HG03575 (cell line): ENCODE measurements around the gene FUT7.
"Not testable (repeated sequence)": the region's sequence is repeated elsewhere in the genome, so short reads cannot be mapped to it uniquely, and the experiment has no call there.

Source experiments
- ATAC-seq: cut with Tn5 transposase; IDR thresholded peaks from one replicate; pipeline ENCODE4 v1.9.1; 2021; ENCODE audit not compliant: unreplicated experiment, insufficient number of reproducible peaks, low FRiP score; ENCODE audit errors: extremely low read depth

Gene FUT7

DNA sequence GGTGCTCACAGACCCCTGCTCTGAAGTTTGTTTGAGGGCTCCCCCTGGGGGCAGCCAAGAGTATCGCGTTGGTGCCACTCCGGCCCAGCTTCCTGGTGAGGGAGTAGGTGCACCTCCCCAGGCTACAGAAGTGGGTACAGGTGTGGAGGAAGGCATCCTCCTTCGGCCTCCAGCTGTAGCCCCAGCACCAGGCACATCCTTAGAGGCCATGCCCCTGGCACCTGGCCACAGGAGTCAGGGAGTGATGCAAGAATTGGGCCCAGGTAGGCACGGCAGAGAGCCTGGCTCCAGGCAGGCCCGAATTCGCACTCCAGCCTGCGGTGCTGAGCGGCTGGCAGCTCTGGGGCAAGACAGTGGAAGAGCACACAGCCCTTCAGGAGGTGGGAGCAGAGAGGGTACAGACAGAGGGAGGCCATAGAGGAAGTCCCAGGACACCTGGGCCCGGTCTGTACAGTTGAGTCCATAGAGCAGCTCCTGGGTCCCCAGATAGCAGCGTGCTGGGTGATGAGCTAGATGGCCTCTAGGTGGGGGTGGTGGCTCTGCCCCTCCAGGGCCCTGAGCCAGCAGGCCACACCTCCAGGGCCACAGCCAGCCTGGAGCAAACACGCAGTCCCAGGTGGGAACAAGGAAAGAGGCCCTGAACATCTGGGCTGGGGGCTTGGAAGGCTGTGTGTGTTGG, 36.1 kb upstream of the FUT7 start:
- ATAC-seq = no peak

DNA sequence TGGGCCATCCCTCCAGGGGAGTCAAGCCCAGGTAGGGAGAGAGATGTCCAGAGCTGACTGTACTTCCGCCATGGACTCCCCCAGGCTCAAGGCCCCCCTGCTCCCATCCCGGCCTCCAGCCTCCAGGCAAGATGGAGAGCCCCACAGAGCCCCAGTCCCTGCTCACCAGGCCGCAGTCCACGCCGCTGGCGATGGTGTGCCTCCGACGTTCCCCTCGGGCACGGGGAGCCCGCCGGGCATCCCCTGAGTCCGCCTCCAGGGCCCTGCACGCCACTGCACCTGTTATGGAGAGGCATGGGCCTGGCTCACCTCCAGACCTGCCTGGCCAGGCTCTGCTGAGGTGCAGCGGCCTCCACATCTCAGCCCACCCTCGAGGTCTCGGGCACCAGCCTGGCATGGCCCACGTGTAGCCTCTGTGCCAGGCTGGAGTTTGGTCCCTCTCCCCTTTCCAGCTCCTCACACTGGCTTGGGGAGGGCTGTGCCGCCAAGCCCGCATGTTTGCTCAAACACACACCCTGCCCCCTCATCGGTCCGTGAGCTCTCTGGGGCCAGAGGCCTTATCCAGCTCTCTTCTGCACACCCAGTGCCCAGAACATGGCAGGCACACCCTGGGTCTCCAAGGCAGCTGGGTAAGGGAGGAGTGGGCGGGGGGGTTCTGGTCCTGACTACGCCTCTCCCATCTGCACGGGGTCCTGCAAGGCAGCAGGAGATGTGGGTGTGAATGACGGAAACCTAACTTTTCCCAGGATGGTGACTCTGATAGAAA, 34.4 kb upstream of the FUT7 start:
- ATAC-seq = no peak

DNA sequence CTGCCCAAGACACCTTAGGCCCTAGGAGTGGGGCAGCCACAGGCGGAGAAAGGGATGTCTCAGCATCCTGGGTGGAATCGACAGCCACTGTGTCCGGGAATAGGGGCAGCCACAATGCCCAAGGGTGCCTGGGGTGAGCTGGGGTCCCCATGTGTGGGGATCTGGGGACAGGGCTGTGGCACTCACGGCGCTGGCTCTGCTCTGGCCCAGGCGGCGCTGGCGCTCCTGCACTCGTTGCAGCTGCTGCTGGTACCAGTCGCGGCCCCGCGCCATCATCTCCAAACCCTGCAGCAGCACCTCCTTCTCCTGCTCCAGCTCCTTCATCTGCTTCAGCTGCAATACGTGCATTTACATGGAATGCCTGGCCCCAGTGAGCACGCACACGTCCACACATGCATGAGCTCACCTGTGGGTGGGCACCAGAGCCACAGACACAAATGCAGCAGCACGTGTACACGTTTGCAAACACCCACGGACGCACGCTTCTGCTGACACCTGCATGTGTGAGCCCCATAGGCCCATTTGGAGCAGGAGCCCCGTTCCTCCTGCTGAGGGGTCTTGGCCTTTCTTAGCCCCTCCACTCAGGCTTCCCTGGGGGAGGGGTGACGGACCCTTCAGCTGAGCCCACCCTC, 33.6 kb upstream of the FUT7 start:
- ATAC-seq = no peak

DNA sequence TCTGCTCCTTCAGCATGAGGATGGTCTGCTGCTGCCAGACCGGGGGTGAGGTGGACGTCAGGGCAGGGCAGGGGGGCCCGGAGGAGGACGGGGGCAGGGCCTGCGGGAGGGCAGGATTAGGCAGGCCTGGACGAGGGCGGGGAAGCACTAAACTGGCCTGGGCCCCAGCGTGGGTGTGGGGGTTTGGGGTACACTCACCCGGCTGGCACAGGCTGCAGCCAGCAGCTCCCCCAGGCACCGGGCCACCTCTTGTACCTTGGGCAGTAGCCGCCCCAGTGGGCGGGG, 32.9 kb upstream of the FUT7 start:
- ATAC-seq = no peak

DNA sequence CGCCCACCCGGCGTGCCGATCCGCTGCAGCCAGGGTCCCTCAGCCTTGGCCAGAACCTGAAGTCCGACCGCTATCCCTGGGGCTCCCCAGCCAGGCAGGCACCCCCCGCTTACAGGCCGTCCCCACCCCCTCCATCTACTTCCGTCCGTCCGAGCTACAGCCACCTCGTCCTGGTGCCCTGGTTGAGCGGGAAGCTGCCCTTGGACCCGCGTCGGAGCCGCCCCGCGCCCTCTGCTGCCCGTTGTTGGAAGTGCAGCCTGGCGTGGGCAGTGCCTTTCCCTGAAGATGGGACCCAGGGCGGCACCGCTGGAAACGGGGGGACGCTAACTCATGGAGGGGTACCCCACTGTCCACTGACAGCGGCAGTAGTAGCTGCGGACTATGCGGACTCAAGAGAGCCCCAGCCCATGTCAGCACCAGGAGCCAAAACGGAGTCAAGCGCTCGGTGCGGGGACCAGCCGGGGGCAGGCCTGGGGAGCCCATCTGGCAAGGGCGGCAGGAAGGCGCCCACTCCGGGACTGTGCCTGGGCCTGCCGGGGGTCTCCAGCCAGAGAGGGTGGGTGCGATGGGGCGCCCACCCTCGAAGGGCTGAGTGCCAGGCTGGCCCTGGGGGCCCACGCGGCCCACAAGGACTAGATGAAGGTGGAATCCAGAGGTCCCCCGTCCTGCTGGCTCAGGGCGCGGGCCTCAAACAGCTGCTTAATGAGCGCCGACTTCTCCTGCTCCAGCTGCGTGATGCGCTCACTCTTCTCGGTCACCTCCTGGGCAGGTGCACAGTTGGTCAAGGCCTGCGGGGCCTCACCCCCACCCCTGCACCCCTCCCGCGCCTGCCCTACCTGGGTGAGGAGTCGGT, 32.4 kb upstream of the FUT7 start:
- no peak for ATAC-seq

DNA sequence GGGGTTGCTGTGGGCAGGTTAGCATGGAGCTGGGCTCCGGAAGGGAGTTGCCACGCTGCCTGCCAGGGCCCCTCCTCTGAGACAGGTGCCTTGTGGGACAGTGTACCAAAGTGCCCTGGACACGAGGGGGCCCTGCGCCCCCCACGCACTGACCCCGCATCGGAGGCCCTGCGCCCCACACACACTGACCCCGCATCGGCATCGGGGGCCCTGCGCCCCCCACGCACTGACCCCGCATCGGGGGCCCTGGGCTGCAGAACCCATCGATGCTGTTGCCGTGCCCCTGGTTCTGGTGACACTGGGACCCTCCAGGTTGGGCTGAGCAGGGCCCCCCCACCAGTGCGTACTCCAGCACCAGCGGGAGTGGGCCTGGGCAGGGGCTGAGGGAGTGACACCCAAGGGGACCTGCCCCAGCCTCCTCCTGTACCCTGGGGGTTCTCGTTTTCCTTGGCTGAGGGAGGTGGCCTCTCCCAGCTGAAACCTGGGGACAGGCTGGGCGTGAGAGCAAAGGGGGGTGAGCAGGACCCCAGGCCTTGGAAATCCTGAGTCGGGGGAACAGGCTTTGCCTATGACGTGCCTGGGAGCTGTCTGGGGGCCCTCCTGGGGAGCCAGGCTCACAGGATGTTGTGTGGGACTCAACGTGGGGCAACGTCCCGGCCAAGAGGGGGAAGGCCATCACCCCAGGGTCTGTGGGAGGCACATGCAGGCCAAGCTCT, 31.6 kb upstream of the FUT7 start:
- no peak for ATAC-seq

DNA sequence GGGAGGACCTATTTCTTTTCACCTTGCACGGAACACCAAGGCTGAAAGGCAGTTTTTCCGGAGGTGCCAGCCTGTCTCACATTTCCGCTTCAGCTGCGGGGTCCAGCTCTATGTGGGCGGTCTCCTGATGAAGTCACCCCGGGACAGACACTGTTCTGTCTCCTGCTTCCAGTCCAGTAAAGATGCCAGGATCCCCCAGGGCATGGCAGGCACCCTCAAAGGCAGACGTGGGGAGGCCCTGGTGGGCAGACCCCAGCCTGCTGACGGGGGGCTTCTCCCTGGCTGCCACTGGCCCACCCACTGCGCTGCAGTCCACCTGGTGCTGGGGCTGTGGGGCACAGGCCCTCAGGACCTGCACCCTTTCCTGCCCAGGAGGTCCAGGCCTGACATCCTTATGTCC, 30.9 kb upstream of the FUT7 start:
- not testable (repeated sequence) for ATAC-seq

DNA sequence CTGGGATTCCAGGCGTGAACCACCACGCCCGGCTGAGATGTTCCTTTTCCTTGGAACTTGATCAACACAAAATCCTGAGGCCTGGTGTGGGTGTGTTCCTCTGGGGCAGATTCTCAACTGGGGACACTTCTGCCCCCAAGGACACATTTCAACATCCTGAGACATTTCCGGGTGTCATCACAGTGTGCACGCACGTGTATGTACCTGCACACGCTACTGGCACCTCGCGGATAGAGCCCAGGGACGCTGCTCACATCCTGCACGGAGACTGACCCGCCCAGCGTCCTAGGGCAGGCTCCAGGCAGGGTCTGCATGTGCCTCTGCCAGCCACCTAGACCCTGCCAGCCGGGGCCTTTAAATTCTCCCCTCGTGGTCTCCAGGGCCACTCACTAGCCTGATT, 30.5 kb upstream of the FUT7 start:
- no peak for ATAC-seq

DNA sequence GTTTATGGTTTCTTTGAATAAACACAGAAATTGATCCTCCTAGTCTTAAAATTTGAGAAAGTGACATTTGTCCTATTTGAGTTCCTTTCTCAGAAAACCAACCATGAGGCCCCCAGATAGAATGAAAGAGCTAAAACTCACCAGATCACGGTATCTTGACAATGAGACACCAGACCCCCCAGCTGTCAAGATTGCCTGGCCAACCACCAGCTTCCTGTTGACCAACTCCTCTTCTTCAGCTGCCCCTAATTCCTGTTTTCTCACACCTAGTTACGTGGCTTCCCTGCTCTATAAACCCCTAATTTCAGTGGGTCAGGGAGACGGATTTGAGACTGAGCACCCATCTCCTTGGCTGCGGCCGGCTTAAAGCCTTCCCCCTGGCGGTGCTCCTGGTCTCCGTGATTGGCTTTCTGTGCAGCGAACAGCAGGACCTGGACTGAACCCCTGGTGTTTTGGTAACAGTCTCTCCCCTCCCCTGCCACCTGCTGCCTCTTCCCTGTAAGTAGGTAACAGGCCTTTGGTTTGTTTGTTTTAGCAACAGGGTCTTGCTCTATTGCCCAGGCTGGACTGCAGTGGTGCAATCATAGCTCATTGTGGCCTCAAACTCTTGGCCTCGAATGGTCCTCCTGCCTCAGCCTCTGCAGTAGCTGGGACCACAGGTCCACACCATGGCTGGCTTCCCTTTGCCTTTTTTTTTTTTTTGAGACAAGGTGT, 26.8 kb upstream of the FUT7 start:
- ATAC-seq = no peak

DNA sequence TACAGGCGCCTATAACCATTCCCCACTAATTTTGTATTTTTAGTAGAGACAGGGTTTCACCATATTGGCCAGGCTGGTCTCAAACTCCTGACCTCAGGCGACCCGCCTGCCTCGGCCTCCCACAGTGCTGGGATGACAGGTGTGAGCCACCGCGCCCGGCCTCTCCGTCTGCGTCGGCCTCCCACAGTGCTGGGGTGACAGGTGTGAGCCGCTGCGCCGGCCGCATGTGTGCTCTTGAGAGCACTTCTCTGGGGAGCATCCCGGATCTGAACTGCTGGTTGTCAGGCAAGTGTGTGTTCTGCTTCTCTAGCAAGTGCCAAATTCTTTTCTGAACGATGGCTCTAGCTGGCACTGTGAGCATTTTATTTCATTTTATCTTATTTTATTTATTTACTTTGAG, 25.7 kb upstream of the FUT7 start:
- no peak for ATAC-seq

DNA sequence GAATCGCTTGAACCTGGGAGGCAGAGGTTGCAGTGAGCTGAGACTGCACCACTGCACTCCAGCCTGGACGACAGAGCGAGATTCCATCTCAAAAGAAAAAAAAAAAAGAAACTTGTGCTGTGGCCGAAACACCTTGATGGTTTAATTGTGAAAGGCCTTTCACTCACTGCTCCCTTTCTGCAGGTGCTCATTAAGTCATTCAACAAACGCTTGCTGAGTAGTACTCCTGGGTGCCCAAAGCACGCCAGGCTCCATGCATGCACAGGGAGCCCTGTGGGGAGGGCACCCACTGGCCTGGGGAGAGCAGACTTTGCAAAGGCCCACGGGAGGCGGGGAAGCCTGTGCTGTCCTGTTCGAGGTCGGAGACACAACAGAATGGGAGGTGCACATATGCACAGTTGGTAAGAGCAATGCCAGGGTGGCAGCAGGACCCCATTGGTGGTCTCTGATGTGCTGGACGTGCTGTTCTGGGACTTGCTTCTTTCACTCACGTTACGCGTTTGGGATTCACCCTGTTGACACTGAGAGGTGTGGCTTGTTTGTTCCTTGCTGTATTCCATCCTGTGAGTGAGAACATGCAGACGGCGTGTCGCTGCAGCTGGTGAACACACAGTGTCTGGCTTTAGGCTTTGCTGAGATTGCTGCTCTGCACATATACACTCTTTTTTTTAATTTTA, 25.0 kb upstream of the FUT7 start:
- no peak for ATAC-seq

DNA sequence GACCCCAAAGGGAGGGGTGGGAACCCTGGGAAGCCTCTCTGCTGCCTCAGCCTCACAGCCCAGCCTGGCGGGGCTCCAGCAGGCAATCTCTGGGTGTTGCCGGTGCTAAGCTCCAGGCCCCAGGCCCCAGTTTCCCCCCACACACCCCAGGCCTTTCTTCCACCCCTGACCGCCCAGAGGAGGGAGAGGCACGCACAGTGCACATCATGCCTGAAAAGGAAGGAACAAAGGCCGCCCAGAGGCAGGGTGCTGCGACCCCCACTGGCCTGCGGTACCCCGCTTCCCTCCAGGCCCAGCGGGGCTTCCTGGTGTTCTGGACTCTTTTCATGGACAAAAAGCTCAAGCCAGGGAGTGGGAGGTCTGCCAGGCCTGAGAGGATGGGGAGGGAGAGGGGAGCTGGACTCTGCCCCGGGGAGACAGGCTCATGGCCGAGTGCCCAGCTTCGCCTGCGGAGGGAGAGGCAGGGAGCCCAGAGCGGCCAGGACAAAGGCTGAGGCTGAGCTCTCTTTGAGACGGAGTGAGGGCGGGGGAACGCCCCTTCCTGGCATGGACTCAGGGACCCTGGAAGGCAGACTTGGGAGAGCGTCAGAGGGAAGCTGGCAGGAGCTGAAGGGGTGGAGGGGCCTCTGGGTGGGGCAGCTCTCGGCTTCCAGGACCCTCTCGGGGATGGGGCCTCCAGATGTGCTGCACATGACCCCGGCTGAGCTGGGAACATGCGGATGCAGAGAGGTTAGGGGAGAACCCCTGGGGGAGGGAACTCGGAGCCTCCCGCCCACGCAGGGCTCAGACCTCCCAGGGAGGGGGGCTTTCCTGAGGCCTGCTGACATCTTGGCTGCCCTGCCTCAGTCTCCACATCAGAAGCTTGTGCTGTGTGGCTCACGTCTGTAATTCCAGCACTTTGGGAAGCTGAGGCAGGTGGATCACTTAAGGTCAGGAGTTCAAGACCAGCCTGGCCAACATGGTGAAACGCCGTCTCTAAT, 23.8 kb upstream of the FUT7 start:
- ATAC-seq = no peak

DNA sequence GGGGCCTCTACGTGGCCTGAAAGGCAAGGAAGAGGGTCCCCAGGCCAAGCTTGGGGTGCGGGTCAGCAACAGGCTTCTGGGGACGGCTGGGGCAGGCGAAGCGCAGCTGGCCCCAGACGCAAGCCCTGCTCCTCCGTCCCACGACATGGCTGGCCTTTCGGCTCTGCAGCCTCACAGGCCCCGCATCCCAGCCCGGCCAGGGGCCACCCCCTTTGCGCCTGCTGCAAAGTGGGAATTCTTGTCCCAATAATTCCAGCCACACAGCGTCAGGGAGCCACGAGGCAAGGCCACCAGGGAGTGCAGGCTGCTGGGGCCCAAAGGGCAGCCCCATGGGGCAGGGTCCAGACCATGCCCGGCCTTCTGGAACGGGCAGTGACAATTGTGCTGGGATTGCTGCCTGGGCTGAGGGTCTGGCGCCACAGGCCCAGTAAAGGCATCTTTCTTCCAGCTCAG, 23.1 kb upstream of the FUT7 start:
- no peak for ATAC-seq

DNA sequence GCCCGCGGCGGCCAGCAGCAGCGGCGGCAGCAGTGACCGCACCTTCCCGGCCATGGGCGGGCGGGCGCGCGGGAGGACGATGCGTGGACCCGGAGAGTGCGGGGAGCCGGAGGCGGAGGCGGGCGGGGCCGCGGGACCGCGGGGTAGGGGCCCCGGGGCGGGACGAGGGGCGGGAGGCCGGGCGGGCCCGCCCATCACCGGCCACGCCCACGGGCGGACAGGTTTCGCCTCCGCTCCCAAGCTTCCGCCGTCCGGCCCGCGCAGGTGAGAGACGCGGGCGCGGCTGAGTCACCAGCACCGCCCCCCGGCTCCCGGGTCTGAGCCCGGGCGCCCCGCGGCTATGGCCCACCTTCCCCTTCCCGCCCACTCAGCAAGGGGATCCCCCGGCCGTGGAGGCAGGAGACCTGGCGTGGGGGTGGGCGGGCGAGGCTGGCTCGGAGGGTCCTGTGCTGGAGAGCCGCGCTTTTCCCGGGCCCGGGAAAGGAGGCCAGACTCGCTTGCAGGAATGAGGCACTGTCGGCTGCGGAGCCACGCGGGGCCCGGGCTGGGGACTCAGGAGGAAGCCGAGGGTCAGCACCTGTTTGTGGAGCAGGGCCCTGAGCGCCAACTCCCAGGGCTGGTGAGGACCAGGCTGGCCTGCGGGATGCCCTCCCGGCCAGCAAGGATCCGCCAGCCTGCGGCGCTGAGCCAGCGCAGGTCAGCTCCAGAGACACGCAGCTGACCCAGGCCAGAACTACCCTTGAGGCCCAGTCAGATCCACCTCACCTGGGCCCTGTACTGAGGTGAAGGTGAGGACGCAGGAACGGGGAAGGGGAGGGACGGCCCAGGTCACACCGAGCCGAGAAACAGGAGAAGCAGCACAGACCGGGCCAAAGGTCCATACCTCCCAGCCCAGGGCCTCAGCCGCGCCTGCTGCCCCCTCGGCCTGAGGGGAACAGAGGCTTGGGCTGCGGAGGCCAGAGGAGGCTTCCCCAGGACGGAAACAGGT, 22.4 kb upstream of the FUT7 start, which contains the start of gene ENTPD2:
TSS of gene ENTPD2 (minus strand) at position 118 of the 988 bp plus-strand sequence. CDS start at position 54, 64 bp downstream.
- ATAC-seq = no peak
